ENCODE results near the gene RNF114. TPM values are rescaled to one million over a fixed set of nuclear protein-coding genes. Genes with fewer than 3 reads are reported as not detected.

The RNF114 gene
- total and polyA plus RNA-seq, 4 donors, result 30.9 to 87.9 (median 40.9) TPM

- Histone ChIP-seq H3K9ac (ENCODE audit: low read depth in 1 of 2, low read length in 2 of 2) (no peak overlapping the region), H3K4me1 (ENCODE audit: control insufficient read depth in 4 of 4, insufficient read depth in 4 of 4, low read length in 3 of 4) (peaks cover 8 to 36% (median 27%) of the 10 kb centered on the region in 4 donors)
- 62% methylated on average over 12 of the region's 12 CpGs for WGBS
These were observed 2.3 kb downstream of the RNF114 start for GRCh38 chr20:49938173-49939163.

GRCh38 chr20:49941456-49941855 lies 5.3 kb downstream of the RNF114 start:
- H3K4me1 ChIP-seq (ENCODE audit: control insufficient read depth in 4 of 4, insufficient read depth in 4 of 4, low read length in 3 of 4), result peaks cover 7 to 28% (median 21%) of the 10 kb centered on the region in 4 donors
- no peak overlapping the region for H3K27ac ChIP-seq (ENCODE audit: low read depth in 1 of 2, low read length in 2 of 2)
- TF ChIP-seq RAD21 (IDR thresholded peaks at IDR 0.05) (no peak), FOXA1 (IDR thresholded peaks at IDR 0.05) (no peak), ZBTB33 (IDR thresholded peaks at IDR 0.05) (no peak), CTCF (IDR thresholded peaks at IDR 0.05; ENCODE audit: low read depth, low read length, missing input control) (no peak), EGR1 (IDR thresholded peaks at IDR 0.05; ENCODE audit: low read depth in 2 of 2) (no peak), NR2F2 (IDR thresholded peaks at IDR 0.05) (no peak), GABPA (IDR thresholded peaks at IDR 0.05 in 1 of 2, conservative IDR thresholded peaks at IDR 0.05 in 1 of 2) (no peak), YY1 (IDR thresholded peaks at IDR 0.05) (no peak), MAX (IDR thresholded peaks at IDR 0.05) (no peak), FOXA2 (IDR thresholded peaks at IDR 0.05) (no peak), JUND (IDR thresholded peaks at IDR 0.05) (no peak), REST (IDR thresholded peaks at IDR 0.05) (no peak), RXRA (IDR thresholded peaks at IDR 0.05) (no peak), HNF4G (IDR thresholded peaks at IDR 0.05) (no peak), TAF1 (conservative IDR thresholded peaks at IDR 0.05) (no peak), SP1 (IDR thresholded peaks at IDR 0.05) (no peak), HNF4A (conservative IDR thresholded peaks at IDR 0.05) (no peak)
- TF ChIP-seq, protein P1, sequence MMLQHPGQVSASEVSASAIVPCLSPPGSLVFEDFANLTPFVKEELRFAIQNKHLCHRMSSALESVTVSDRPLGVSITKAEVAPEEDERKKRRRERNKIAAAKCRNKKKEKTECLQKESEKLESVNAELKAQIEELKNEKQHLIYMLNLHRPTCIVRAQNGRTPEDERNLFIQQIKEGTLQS (IDR thresholded peaks at IDR 0.05), result no peak
- H3K27me3 ChIP-seq (ENCODE audit: control insufficient read depth in 4 of 4, insufficient read depth in 4 of 4, low read length in 3 of 4), result no peaks in the 10 kb centered on the region
- no peak overlapping the region for H3K4me3 ChIP-seq (ENCODE audit: low read depth in 1 of 3, low read length in 3 of 3)
- H3K9ac ChIP-seq (ENCODE audit: low read depth in 1 of 2, low read length in 2 of 2), result no peak overlapping the region
- H3K9me3 ChIP-seq (ENCODE audit: control insufficient read depth in 4 of 4, low read length in 3 of 4), result no peaks in the 10 kb centered on the region
- DNase-seq (ENCODE audit: low spot score), result no peak
- WGBS, result 97% methylated on average over 15 of the region's 15 CpGs
- peaks cover 8 to 45% (median 33%) of the 10 kb centered on the region in 4 donors for H3K36me3 ChIP-seq (ENCODE audit: control insufficient read depth in 4 of 4, insufficient read depth in 3 of 4, low read depth in 1 of 4, low read length in 3 of 4)

More at GRCh38 chr20:49938173-49939163, 2.3 kb downstream of the RNF114 start:
- Histone ChIP-seq H3K9me3 (ENCODE audit: control insufficient read depth in 4 of 4, low read length in 3 of 4) (no peaks in the 10 kb centered on the region), H3K27me3 (ENCODE audit: control insufficient read depth in 4 of 4, insufficient read depth in 4 of 4, low read length in 3 of 4) (no peaks in the 10 kb centered on the region), H3K36me3 (ENCODE audit: control insufficient read depth in 4 of 4, insufficient read depth in 3 of 4, low read depth in 1 of 4, low read length in 3 of 4) (peaks cover 4 to 25% (median 17%) of the 10 kb centered on the region in 4 donors), H3K27ac (ENCODE audit: low read depth in 1 of 2, low read length in 2 of 2) (peak overlapping the region in 1 of 2 donors; percentile 87), H3K4me3 (ENCODE audit: low read depth in 1 of 3, low read length in 3 of 3) (peak overlapping the region; percentile 7 to 99 (median 86))
- TF ChIP-seq HNF4A (conservative IDR thresholded peaks at IDR 0.05) (peak in 1 of 2 donors; percentile 23), JUND (IDR thresholded peaks at IDR 0.05) (no peak), ZBTB33 (IDR thresholded peaks at IDR 0.05) (no peak)
- no peak for DNase-seq (ENCODE audit: low spot score)
